Measurements from ENCODE around the gene WDTC1. TPM values are rescaled to one million over a fixed set of nuclear protein-coding genes. Genes with fewer than 3 reads are reported as not detected.

WDTC1 gene
- total and polyA plus RNA-seq, 2 of the 13 experiments (the other 11 are each of a cell fraction or from before 2014, with no cell fraction given): 5.5 TPM

GRCh38 chr1:27357281-27358037 lies 123.0 kb downstream of the WDTC1 start (continued):
- no peak for TF ChIP-seq TSC22D2 (CRISPR knock-in tag; IDR thresholded peaks at IDR 0.05; ENCODE audit: borderline replicate concordance)
- TF ChIP-seq HOXA3 (CRISPR knock-in tag; IDR thresholded peaks at IDR 0.05): peak; percentile 56
- peak in 1 of 2 experiments; percentile 54; a peak in 1 of 4 replicates for TF ChIP-seq KLF16 (CRISPR knock-in tag; IDR thresholded peaks at IDR 0.05)
- peak; percentile 64; the same call in 1 of the 2 replicates for TF ChIP-seq ARID4A (CRISPR knock-in tag; IDR thresholded peaks at IDR 0.05; ENCODE audit: borderline replicate concordance)
- peak; percentile 41; the same call in 1 of the 2 replicates for TF ChIP-seq SP4 (CRISPR knock-in tag; IDR thresholded peaks at IDR 0.05)
- TF ChIP-seq HMGXB4 (CRISPR knock-in tag; IDR thresholded peaks at IDR 0.05; ENCODE audit: borderline replicate concordance in 1 of 2, low read depth in 1 of 2): peak; percentile 61 to 74; a peak in 1 of 4 replicates
- no peak for TF ChIP-seq ZFP36L1 (CRISPR knock-in tag; IDR thresholded peaks at IDR 0.05)
- TF ChIP-seq IRF2 (CRISPR knock-in tag; IDR thresholded peaks at IDR 0.05): 0 out of 2 replicates have a peak, but pooled peaks have one; percentile 25
- TF ChIP-seq KDM2A (CRISPR knock-in tag; IDR thresholded peaks at IDR 0.05; ENCODE audit: borderline replicate concordance, low read depth): peak; percentile 65
- TF ChIP-seq MEIS2 (CRISPR knock-in tag; IDR thresholded peaks at IDR 0.05): peak; percentile 54; the same call in 1 of the 2 replicates
- no peak for TF ChIP-seq SP1 (IDR thresholded peaks at IDR 0.05)
- peak; percentile 63; the same call in 1 of the 2 replicates for TF ChIP-seq SP1 (CRISPR knock-in tag; IDR thresholded peaks at IDR 0.05)
- no peak for TF ChIP-seq ATF1 (CRISPR knock-in tag; IDR thresholded peaks at IDR 0.05)
- no peak for TF ChIP-seq ZNF878 (CRISPR knock-in tag; IDR thresholded peaks at IDR 0.05)
- TF ChIP-seq E2F1 (CRISPR knock-in tag; IDR thresholded peaks at IDR 0.05): no peak
- TF ChIP-seq HIC2 (CRISPR knock-in tag; IDR thresholded peaks at IDR 0.05; ENCODE audit: low read depth): no peak
- no peak for TF ChIP-seq ZKSCAN5 (CRISPR knock-in tag; IDR thresholded peaks at IDR 0.05)
- TF ChIP-seq ZFP90 (CRISPR knock-in tag; IDR thresholded peaks at IDR 0.05; ENCODE audit: borderline replicate concordance): no peak
- TF ChIP-seq ZNF644 (CRISPR knock-in tag; IDR thresholded peaks at IDR 0.05; ENCODE audit: low read depth): no peak
